HG03139 (cell line): ENCODE data around the gene ZNF641.
A peak's percentile ranks its signal among the peaks of the same experiment; 100 is the strongest.
"Not testable (repeated sequence)": the region's sequence is repeated elsewhere in the genome, so short reads cannot be mapped to it uniquely, and the experiment has no call there.

Experiments used
- ATAC-seq: cut with Tn5 transposase; IDR thresholded peaks from one replicate; pipeline ENCODE4 v1.9.1; 2021; ENCODE audit not compliant: unreplicated experiment

Gene ZNF641

GRCh38 chr12:48336061-48336460, 14.7 kb downstream of the ZNF641 start:
- no peak for ATAC-seq

- no peak for ATAC-seq
Measured at GRCh38 chr12:48334808-48335207, 15.9 kb downstream of the ZNF641 start.

GRCh38 chr12:48333680-48334079, 17.0 kb downstream of the ZNF641 start:
- ATAC-seq = not testable (repeated sequence)

DNA sequence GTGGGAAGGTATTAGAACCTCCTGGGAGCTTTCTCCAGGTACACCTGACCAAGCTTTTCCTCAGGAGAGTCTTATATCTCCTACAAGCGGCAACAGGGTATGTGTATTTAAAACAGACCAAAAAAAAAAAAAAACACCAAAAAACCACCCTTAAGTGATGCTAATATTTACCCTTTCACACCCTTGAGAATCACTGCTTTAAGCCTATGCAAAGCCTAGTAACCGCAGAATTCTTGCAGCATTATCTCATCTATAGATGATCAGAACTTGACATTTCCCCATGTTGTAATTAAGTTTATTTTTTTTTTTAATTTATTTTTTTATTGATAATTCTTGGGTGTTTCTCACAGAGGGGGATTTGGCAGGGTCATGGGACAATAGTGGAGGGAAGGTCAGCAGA, 19.3 kb downstream of the ZNF641 start:
- ATAC-seq = no peak

- no peak for ATAC-seq
Measured at GRCh38 chr12:48329199-48329939, 21.4 kb downstream of the ZNF641 start.

DNA sequence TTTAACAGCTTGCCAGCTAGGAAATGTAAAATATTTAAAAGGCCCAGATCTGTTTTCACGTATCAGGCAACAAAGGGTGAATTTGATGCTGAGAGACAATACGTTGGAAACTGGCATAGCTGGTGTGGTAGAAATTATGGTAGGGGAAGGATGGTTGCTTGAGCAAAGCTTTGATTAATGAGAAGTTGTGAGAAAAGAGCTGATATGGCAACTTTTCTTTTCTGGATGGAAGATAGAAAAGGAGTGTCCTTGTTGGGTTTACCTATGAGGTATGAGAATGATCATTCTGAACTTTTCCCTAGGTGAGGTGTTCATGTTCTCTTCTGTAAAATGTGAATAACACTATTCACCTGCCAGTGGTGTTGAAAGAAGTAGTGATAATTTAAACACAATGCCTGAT, 34.2 kb downstream of the ZNF641 start:
- no peak for ATAC-seq

DNA sequence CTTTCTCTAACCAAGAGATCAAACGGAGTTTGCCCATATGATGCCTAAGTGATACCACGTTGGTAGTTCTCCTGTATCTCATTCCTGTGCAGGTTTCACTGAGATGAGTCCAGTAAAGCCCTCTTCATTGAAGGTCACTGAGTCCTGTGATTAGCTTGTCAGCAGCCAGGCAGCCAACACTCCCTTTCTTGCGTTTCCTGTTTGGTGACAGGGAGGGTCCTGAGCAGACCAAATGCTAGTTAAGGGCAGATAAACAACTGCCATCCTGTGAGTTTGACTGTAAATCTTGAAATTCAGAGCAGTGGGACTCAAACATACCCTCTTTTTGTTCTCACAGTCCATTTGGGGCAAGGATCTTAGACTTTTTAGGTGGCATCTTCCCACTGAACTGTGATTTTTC, 39.4 kb downstream of the ZNF641 start:
- no peak for ATAC-seq

DNA sequence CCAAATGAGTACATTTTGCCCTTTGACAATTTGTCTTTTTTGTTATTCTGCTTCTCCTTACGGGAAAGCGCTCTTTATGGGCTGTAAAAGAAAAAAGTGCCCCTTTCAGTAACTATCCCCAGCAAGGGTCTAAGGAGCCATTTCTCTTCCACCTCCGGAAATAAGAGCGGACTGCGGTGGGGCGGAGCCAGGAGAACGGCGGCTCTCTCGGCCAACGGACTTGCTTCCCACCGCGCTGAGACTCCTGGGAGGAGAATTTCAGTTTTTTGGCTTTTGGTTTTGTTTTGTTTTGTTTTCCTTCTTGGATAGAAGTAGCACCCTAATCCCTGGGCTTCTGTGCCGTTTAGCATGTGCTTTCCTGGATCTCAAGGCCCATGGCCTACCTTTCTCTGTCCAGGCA, 43.5 kb downstream of the ZNF641 start:
- no peak for ATAC-seq

GRCh38 chr12:48305190-48305589, 45.5 kb downstream of the ZNF641 start:
- no peak for ATAC-seq

DNA sequence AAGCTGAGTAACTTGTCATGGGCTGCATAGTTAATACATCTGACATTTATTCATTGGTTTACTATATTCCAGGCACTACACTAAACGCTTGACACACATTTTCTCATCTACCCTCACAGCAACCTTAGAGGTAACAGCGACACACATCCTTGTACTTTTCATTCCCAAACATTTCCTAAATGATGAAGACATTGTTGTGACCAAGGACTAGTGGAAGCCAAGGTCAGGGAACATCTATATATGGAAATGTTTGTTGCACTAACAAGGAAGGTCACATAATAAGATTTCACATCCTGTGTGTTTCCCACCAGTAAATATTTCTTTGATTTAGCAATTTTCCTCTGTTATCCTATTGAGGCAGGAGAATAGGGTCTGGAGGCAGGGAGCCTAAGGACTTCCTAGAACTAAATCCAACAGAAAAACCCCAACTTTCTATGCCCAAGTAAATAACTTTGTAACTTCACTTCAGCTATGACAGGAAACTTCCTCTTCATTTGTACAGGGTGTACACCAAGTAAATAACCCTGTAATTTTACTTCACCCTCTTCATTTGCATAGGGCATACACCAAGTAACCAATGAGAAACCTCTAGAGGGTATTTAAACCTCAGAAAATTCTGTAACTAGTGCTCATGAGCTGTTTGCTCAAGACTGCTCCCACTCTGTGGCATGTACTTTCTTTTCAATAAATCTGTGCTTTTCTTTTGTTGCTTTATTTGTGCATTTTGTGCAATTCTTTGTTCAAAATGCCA, 48.4 kb downstream of the ZNF641 start:
- ATAC-seq = no peak

GRCh38 chr12:48300774-48301173, 49.9 kb downstream of the ZNF641 start:
- no peak for ATAC-seq

- ATAC-seq = peak; percentile 56
Measured at GRCh38 chr12:48296586-48297282, 54.0 kb downstream of the ZNF641 start.

GRCh38 chr12:48292040-48292439, 58.7 kb downstream of the ZNF641 start:
- no peak for ATAC-seq

DNA sequence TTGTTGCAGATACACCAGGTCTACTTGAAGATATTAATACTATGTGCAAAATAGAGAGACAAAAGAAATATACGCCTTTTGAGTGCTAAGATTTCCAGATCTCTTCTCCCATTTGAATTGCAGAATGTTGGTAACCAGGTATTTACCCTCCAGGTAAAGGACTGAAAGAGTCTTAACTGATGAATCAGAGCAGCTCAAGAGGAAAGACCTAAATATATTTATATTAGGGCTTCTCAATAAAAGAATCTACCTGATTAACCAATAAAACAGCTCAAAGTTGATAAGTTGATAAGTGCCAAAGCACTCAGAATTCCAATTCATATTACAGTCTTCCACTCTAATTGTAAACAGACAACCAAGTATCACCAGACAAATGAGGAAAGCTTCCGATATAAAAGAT, 59.2 kb downstream of the ZNF641 start:
- ATAC-seq = no peak

DNA sequence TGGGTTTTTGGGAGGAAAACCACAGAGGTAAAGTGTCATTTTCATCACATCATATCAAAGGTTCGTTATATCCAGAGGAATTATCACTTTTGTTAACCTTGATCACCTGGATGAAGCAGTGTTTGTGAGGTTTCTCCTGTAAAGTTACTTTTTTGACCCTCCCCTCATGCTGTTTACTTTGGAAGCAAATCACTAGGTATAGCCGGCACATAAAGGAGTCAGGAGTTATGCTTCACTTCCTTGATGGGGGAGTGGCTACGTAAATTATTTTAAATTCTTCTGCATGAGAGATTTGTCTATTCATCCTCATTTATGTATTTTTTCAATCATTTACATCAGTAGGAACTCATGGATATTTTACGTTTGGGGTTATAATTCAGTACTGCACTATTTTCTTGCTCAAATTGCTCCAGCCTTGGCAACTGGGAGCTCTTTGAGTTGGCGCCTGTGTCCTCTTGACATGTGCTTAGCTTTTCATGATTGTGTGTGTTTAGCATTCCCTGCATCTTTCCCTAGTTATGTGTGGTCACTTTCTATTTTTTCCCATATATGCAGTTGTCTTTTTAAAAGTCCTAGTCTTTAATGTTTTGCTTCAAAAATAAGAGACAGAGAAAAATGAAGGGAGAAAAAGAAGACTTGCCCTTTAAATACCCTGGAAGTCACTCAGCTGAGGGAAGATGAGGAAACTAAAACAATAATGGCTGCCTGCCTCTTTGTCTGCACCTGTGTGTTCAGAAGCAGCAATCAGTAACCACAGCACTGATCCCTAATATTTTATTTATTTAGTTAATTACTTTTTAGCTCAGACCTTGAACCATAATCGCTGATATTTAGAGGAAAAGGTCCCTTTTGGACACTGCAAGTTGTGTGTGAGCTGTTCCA, 62.1 kb downstream of the ZNF641 start:
- ATAC-seq = no peak
